Stimulated activated naive CD8-positive, alpha-beta T cell treated with anti-CD3 and anti-CD28 coated beads, Interleukin-15, Interleukin-2, amounts not matched to agents 100 ng/mL and 50 ng/mL, for 24 hours (primary cell): ENCODE measurements around the gene EXOC4.

Experiments
- H3K27ac Mint-ChIP-seq: one replicate; pipeline ENCODE4 v1.8.0; 2021; ENCODE audit warnings: mild to moderate bottlenecking, mixed read lengths
- H3K27me3 Mint-ChIP-seq: one replicate; pipeline ENCODE4 v1.8.0; 2021; ENCODE audit warnings: mixed read lengths
- H3K36me3 Mint-ChIP-seq: one replicate; pipeline ENCODE4 v1.8.0; 2021; ENCODE audit warnings: low read depth, mixed read lengths
- H3K4me1 Mint-ChIP-seq: one replicate; pipeline ENCODE4 v1.8.0; 2021; ENCODE audit warnings: low read depth, mixed read lengths
- H3K4me3 Mint-ChIP-seq: one replicate; pipeline ENCODE4 v1.8.0; 2021; ENCODE audit warnings: mild to moderate bottlenecking, mixed read lengths
- H3K9me3 Mint-ChIP-seq: one replicate; pipeline ENCODE4 v1.8.0; 2021; ENCODE audit warnings: mixed read lengths

EXOC4 gene

GRCh38 chr7:134086998-134087735, 834.3 kb downstream of the EXOC4 start:
- Mint-ChIP-seq H3K36me3 (peaks cover 16% of the 10 kb centered on the region), H3K27me3 (no peaks in the 10 kb centered on the region), H3K4me1 (no peaks in the 10 kb centered on the region), H3K27ac (no peak overlapping the region), H3K4me3 (no peak overlapping the region), H3K9me3 (peaks cover 34% of the 10 kb centered on the region)

- no peaks in the 10 kb centered on the region for H3K4me1 Mint-ChIP-seq
- H3K4me3 Mint-ChIP-seq = no peak overlapping the region
- H3K36me3 Mint-ChIP-seq = peaks cover 16% of the 10 kb centered on the region
- peaks cover 38% of the 10 kb centered on the region for H3K9me3 Mint-ChIP-seq
- H3K27ac Mint-ChIP-seq = no peak overlapping the region
- H3K27me3 Mint-ChIP-seq = no peaks in the 10 kb centered on the region
Measured at GRCh38 chr7:134088199-134088598, 835.3 kb downstream of the EXOC4 start.

- H3K27ac Mint-ChIP-seq = no peak overlapping the region
- H3K4me3 Mint-ChIP-seq = no peak overlapping the region
- peaks cover 16% of the 10 kb centered on the region for H3K36me3 Mint-ChIP-seq
- H3K9me3 Mint-ChIP-seq = peaks cover 47% of the 10 kb centered on the region
- no peaks in the 10 kb centered on the region for H3K27me3 Mint-ChIP-seq
- no peaks in the 10 kb centered on the region for H3K4me1 Mint-ChIP-seq
Measured at GRCh38 chr7:134089446-134089845, 836.6 kb downstream of the EXOC4 start.

- Mint-ChIP-seq H3K4me3 (no peak overlapping the region), H3K27ac (no peak overlapping the region), H3K27me3 (no peaks in the 10 kb centered on the region), H3K4me1 (no peaks in the 10 kb centered on the region), H3K9me3 (peaks cover 25% of the 10 kb centered on the region), H3K36me3 (peaks cover 4% of the 10 kb centered on the region)
Measured at GRCh38 chr7:134098072-134098471, 845.2 kb downstream of the EXOC4 start.

- peaks cover 4% of the 10 kb centered on the region for H3K36me3 Mint-ChIP-seq
- no peak overlapping the region for H3K4me3 Mint-ChIP-seq
- H3K27ac Mint-ChIP-seq = no peak overlapping the region
- no peaks in the 10 kb centered on the region for H3K27me3 Mint-ChIP-seq
- H3K9me3 Mint-ChIP-seq = peaks cover 3% of the 10 kb centered on the region
- no peaks in the 10 kb centered on the region for H3K4me1 Mint-ChIP-seq
Measured at GRCh38 chr7:134101716-134102115, 848.8 kb downstream of the EXOC4 start.

GRCh38 chr7:134104166-134104565, 851.3 kb downstream of the EXOC4 start:
- Mint-ChIP-seq H3K36me3 (peaks cover 4% of the 10 kb centered on the region), H3K4me3 (no peak overlapping the region), H3K4me1 (no peaks in the 10 kb centered on the region), H3K27ac (no peak overlapping the region), H3K9me3 (no peaks in the 10 kb centered on the region), H3K27me3 (no peaks in the 10 kb centered on the region)

GRCh38 chr7:134105841-134106240, 853.0 kb downstream of the EXOC4 start:
- H3K4me1 Mint-ChIP-seq = no peaks in the 10 kb centered on the region
- H3K9me3 Mint-ChIP-seq = no peaks in the 10 kb centered on the region
- no peaks in the 10 kb centered on the region for H3K27me3 Mint-ChIP-seq
- no peak overlapping the region for H3K4me3 Mint-ChIP-seq
- no peak overlapping the region for H3K27ac Mint-ChIP-seq
- H3K36me3 Mint-ChIP-seq = peaks cover 4% of the 10 kb centered on the region

GRCh38 chr7:134108802-134109201, 855.9 kb downstream of the EXOC4 start:
- no peaks in the 10 kb centered on the region for H3K4me1 Mint-ChIP-seq
- H3K9me3 Mint-ChIP-seq = no peaks in the 10 kb centered on the region
- H3K4me3 Mint-ChIP-seq = no peak overlapping the region
- H3K27me3 Mint-ChIP-seq = no peaks in the 10 kb centered on the region
- no peaks in the 10 kb centered on the region for H3K36me3 Mint-ChIP-seq
- no peak overlapping the region for H3K27ac Mint-ChIP-seq

- Mint-ChIP-seq H3K36me3 (no peaks in the 10 kb centered on the region), H3K9me3 (peaks cover 4% of the 10 kb centered on the region), H3K4me3 (no peak overlapping the region), H3K27ac (no peak overlapping the region), H3K27me3 (no peaks in the 10 kb centered on the region), H3K4me1 (no peaks in the 10 kb centered on the region)
Measured at GRCh38 chr7:134113655-134114054, 860.8 kb downstream of the EXOC4 start.

- no peaks in the 10 kb centered on the region for H3K27me3 Mint-ChIP-seq
- H3K4me3 Mint-ChIP-seq = no peak overlapping the region
- H3K4me1 Mint-ChIP-seq = no peaks in the 10 kb centered on the region
- peaks cover 4% of the 10 kb centered on the region for H3K9me3 Mint-ChIP-seq
- H3K27ac Mint-ChIP-seq = no peak overlapping the region
- H3K36me3 Mint-ChIP-seq = no peaks in the 10 kb centered on the region
Measured at GRCh38 chr7:134114992-134115391, 862.1 kb downstream of the EXOC4 start.
